Adrenal gland (tissue), 12 donors: ENCODE measurements around the gene CACUL1. TPM values are rescaled to one million over a fixed set of nuclear protein-coding genes. Genes with fewer than 3 reads are reported as not detected.

Experiments
- DNase-seq, 7 donors: peaks; one replicate each; pipeline ENCODE4 v3.0.0-alpha.2; 2019 to 2020
- H3K27ac ChIP-seq, 5 donors: fragments of 200-600 bp; sonication (generic) in 4 of 5; 1 replicate in 3 of 5; 2 replicates in 2 of 5; pipeline versions ENCODE4 v1.5.1 to v1.8.0; 2016 to 2020; ENCODE audit warnings: mild to moderate bottlenecking in 1 of 5
- H3K27me3 ChIP-seq: fragments of 200-600 bp; 2 replicates; pipeline ENCODE4 v1.8.0; 2021
- H3K36me3 ChIP-seq, 2 donors: fragments of 200-600 bp; replicated peaks in 1 of 2; 1 replicate in 1 of 2; 2 replicates in 1 of 2; pipeline versions ENCODE4 v1.5.1 to v1.8.0; 2018 to 2022
- H3K4me1 ChIP-seq, 2 donors: fragments of 200-600 bp; replicated peaks in 1 of 2; 1 replicate in 1 of 2; 2 replicates in 1 of 2; pipeline versions ENCODE4 v1.5.1 to v1.8.0; 2018 to 2021
- H3K4me3 ChIP-seq, 4 donors: fragments of 200-600 bp; sonication (generic) in 3 of 4; one replicate each; pipeline ENCODE4 v1.5.1; 2016 to 2018
- H3K9me3 ChIP-seq, 3 donors: fragments of 200-600 bp; sonication (generic) in 1 of 3; replicated peaks in 1 of 3; 1 replicate in 2 of 3; 2 replicates in 1 of 3; pipeline versions ENCODE4 v1.5.1 to v1.8.0; 2016 to 2021
- CTCF ChIP-seq, 6 experiments: fragments of 450-650 bp in 4 of 6; fragments of 200-600 bp in 2 of 6; sonication (generic) in 1 of 6; IDR thresholded peaks; 1 replicate in 5 of 6; 2 replicates in 1 of 6; pipeline versions ENCODE4 v1.5.1 to v1.8.0; 2016 to 2021; ENCODE audit warnings: antibody characterized with exemption in 6 of 6, mild to moderate bottlenecking in 2 of 6, moderate library complexity in 1 of 6
- POLR2A ChIP-seq, 2 donors: fragments of 450-650 bp; IDR thresholded peaks; one replicate each; pipeline ENCODE4 v1.6.1; 2017; ENCODE audit warnings: antibody characterized with exemption in 2 of 2, mild to moderate bottlenecking in 2 of 2, moderate library complexity in 1 of 2
- WGBS, 4 donors: extraction: QIAGEN DNeasy Blood & Tissue Kit in 2 of 4; methylation state at CpG; one replicate each; pipeline versions ENCODE4 v1.1.5 to v1.1.7; 2013 to 2017; 5-methylcytosine and 5-hydroxymethylcytosine counted together
- intact Hi-C, 2 donors: fragments of 100-400 bp; cut with DNase I; formaldehyde crosslinking; loops; one replicate each; pipeline versions ENCODE4 v1.14.1 to v1.15.0; 2022 to 2023
- polyA plus RNA-seq, 3 donors: library from polyadenylated mRNA; stranded (reverse); fragments of 200-250 nt in 2 of 3; fragments of 350-450 nt in 1 of 3; fragmentation: Illumina TruSeq in 1 of 3; extraction: RNeasy Lipid Tissue Mini Kit (QIAGEN cat#74804) in 1 of 3; gene quantifications; one replicate each; pipeline ENCODE4 v1.2.3, GENCODE V29; 2013 to 2014
- total RNA-seq, 9 donors: library from RNA; depleted of rRNA in 4 of 9; stranded (reverse); fragments of >200 nt in 4 of 9; fragments of 120-200 nt in 1 of 9; fragmentation: NEBNext Ultra II Directional in 1 of 9; extraction: Animal tissue kit (Norgen Biotek cat#: 25700) in 1 of 9; gene quantifications; one replicate each; pipeline versions ENCODE4 v1.1.0 to v1.2.4, GENCODE V29; 2013 to 2023
- donor health status: healthy with polysubstance abuse.
- donor health status: Bipolar disorder and iron deficiency.
- donor health status: DM: yes; HTN: yes; CAD: no.
- donor health status: DM: no; HTN: no; CAD: no.
- donor health status: DM: no; HTN: no; CAD: no.
- donor health status: DM: yes; HTN: yes; CAD: no.

The CACUL1 gene
- total and polyA plus RNA-seq, 12 donors, result 6.9 to 70.0 (median 30.9) TPM

GRCh38 chr10:118667732-118668131, 87.0 kb downstream of the CACUL1 start:
- no peak overlapping the region for H3K4me3 ChIP-seq
- intact Hi-C loops, result no loop called here
- peak overlapping the region in 1 of 5 donors; percentile 91 for H3K27ac ChIP-seq
- H3K9me3 ChIP-seq, result no peaks in the 10 kb centered on the region
- no peaks in the 10 kb centered on the region for H3K36me3 ChIP-seq
- DNase-seq, result peak in 5 of 7 donors; percentile 43 to 81 (median 55)
- no peaks in the 10 kb centered on the region for H3K27me3 ChIP-seq
- TF ChIP-seq POLR2A (IDR thresholded peaks at IDR 0.05) (no peak), CTCF (IDR thresholded peaks at IDR 0.05) (no peak)
- 29 to 46% (median 41%) methylated on average over 4 of the region's 4 CpGs for WGBS, 4 donors
- peaks cover 28 to 53% of the 10 kb centered on the region in 2 donors for H3K4me1 ChIP-seq

GRCh38 chr10:118666350-118666749, 88.4 kb downstream of the CACUL1 start:
- no peak for DNase-seq
- Histone ChIP-seq H3K4me1 (peaks cover 22 to 41% of the 10 kb centered on the region in 2 donors), H3K4me3 (no peak overlapping the region), H3K27me3 (no peaks in the 10 kb centered on the region), H3K27ac (no peak overlapping the region), H3K9me3 (no peaks in the 10 kb centered on the region), H3K36me3 (no peaks in the 10 kb centered on the region)
- TF ChIP-seq POLR2A (IDR thresholded peaks at IDR 0.05), result no peak
- TF ChIP-seq CTCF (IDR thresholded peaks at IDR 0.05), result no peak
- intact Hi-C loops, result no loop called here
- 85 to 99% (median 94%) methylated on average over 3 to 4 of the region's 4 CpGs for WGBS, 4 donors

GRCh38 chr10:118664321-118664720, 90.4 kb downstream of the CACUL1 start:
- Histone ChIP-seq H3K4me3 (no peak overlapping the region), H3K4me1 (peaks cover 13 to 23% of the 10 kb centered on the region in 2 donors), H3K27me3 (no peaks in the 10 kb centered on the region), H3K27ac (no peak overlapping the region), H3K9me3 (no peaks in the 10 kb centered on the region), H3K36me3 (no peaks in the 10 kb centered on the region)
- DNase-seq, result no peak
- 62 to 100% (median 80%) methylated on average over 1 to 6 of the region's 6 CpGs for WGBS, 4 donors
- intact Hi-C loops, result no loop called here
- TF ChIP-seq POLR2A (IDR thresholded peaks at IDR 0.05), result no peak
- no peak for TF ChIP-seq CTCF (IDR thresholded peaks at IDR 0.05)

- H3K36me3 ChIP-seq, result no peaks in the 10 kb centered on the region
- H3K27me3 ChIP-seq, result no peaks in the 10 kb centered on the region
- H3K4me3 ChIP-seq, result no peak overlapping the region
- H3K9me3 ChIP-seq, result no peaks in the 10 kb centered on the region
- peaks cover 3 to 11% of the 10 kb centered on the region in 2 donors for H3K4me1 ChIP-seq
- DNase-seq, result no peak
- no peak for TF ChIP-seq CTCF (IDR thresholded peaks at IDR 0.05)
- TF ChIP-seq POLR2A (IDR thresholded peaks at IDR 0.05), result no peak
- H3K27ac ChIP-seq, result no peak overlapping the region
- intact Hi-C loops, result no loop called here
- 94 to 97% (median 95%) methylated on average over 3 of the region's 3 CpGs for WGBS, 4 donors
These were observed 91.6 kb downstream of the CACUL1 start for GRCh38 chr10:118663176-118663575.
